ENCODE results near the gene UTS2R. TPM values are rescaled to one million over a fixed set of nuclear protein-coding genes. Genes with fewer than 3 reads are reported as not detected.

Gene UTS2R
- polyA plus RNA-seq, 3 donors = not detected

GRCh38 chr17:82366749-82367148 is 4.8 kb upstream of the UTS2R start:
- no peak overlapping the region for H3K27ac ChIP-seq (ENCODE audit: low read depth in 1 of 2, low read length in 2 of 2)
- no peaks in the 10 kb centered on the region for H3K79me2 ChIP-seq (ENCODE audit: insufficient read depth, low read length)
- peaks cover 0 to 7% of the 10 kb centered on the region in 2 donors for H3K9me3 ChIP-seq (replicated peaks in 1 of 2; ENCODE audit: control insufficient read depth in 1 of 2, insufficient read depth in 1 of 2, low read length in 2 of 2)
- intact Hi-C loops (cut with micrococcal nuclease) = no loop called here
- Mint-ChIP-seq H3K36me3 (no peaks in the 10 kb centered on the region), H3K27me3 (ENCODE audit: low read depth in 3 of 3) (peaks cover 23 to 43% (median 37%) of the 10 kb centered on the region in 3 donors), H3K4me3 (no peak overlapping the region), H3K4me1 (peaks cover 11% of the 10 kb centered on the region), H3K27ac (no peak overlapping the region), H3K9me3 (peaks cover 0 to 9% (median 3%) of the 10 kb centered on the region in 7 donors)
- peaks cover 4 to 13% of the 10 kb centered on the region in 2 donors for H3K4me1 ChIP-seq (ENCODE audit: control insufficient read depth in 1 of 2, insufficient read depth in 2 of 2, low read length in 2 of 2)
- H3K36me3 ChIP-seq (replicated peaks in 1 of 2; ENCODE audit: control insufficient read depth in 1 of 2, insufficient read depth in 2 of 2, low read length in 2 of 2) = no peaks in the 10 kb centered on the region
- no peak overlapping the region for H3K9ac ChIP-seq (ENCODE audit: insufficient read depth, low read length, poor library complexity, severe bottlenecking)
- H3K27me3 ChIP-seq (ENCODE audit: control insufficient read depth in 2 of 2, insufficient read depth in 2 of 2, low read length in 2 of 2) = peaks cover 15 to 25% of the 10 kb centered on the region in 2 donors
- TF ChIP-seq CTCF (IDR thresholded peaks at IDR 0.05) = no peak
- DNase-seq = no peak
- no CpG with 5 or more reads among the region's 7 CpGs for WGBS (ENCODE audit: insufficient coverage)
- no peak overlapping the region for H3K4me2 ChIP-seq (replicated peaks; ENCODE audit: extremely low read depth, low read length, poor library complexity, severe bottlenecking)
- no peaks in the 10 kb centered on the region for H4K20me1 ChIP-seq (ENCODE audit: insufficient read depth, low read length)
- H3K4me3 ChIP-seq (replicated peaks in 1 of 3; ENCODE audit: low read depth in 2 of 3, low read length in 3 of 3) = no peak overlapping the region
- H2AFZ ChIP-seq (ENCODE audit: insufficient read depth, low read depth, low read length, poor library complexity, severe bottlenecking) = no peak overlapping the region

GRCh38 chr17:82367724-82368524 is 3.6 kb upstream of the UTS2R start:
- peaks cover 12% of the 10 kb centered on the region for H3K4me1 Mint-ChIP-seq
- Histone ChIP-seq H3K9ac (ENCODE audit: insufficient read depth, low read length, poor library complexity, severe bottlenecking) (no peak overlapping the region), H4K20me1 (ENCODE audit: insufficient read depth, low read length) (no peaks in the 10 kb centered on the region), H3K79me2 (ENCODE audit: insufficient read depth, low read length) (no peaks in the 10 kb centered on the region), H2AFZ (ENCODE audit: insufficient read depth, low read depth, low read length, poor library complexity, severe bottlenecking) (no peak overlapping the region), H3K27me3 (ENCODE audit: control insufficient read depth in 2 of 2, insufficient read depth in 2 of 2, low read length in 2 of 2) (peaks cover 24 to 36% of the 10 kb centered on the region in 2 donors), H3K4me1 (ENCODE audit: control insufficient read depth in 1 of 2, insufficient read depth in 2 of 2, low read length in 2 of 2) (peaks cover 4 to 13% of the 10 kb centered on the region in 2 donors), H3K4me2 (replicated peaks; ENCODE audit: extremely low read depth, low read length, poor library complexity, severe bottlenecking) (no peak overlapping the region), H3K9me3 (replicated peaks in 1 of 2; ENCODE audit: control insufficient read depth in 1 of 2, insufficient read depth in 1 of 2, low read length in 2 of 2) (peaks cover 0 to 7% of the 10 kb centered on the region in 2 donors), H3K4me3 (replicated peaks in 1 of 3; ENCODE audit: low read depth in 2 of 3, low read length in 3 of 3) (no peak overlapping the region), H3K36me3 (replicated peaks in 1 of 2; ENCODE audit: control insufficient read depth in 1 of 2, insufficient read depth in 2 of 2, low read length in 2 of 2) (no peaks in the 10 kb centered on the region), H3K27ac (ENCODE audit: low read depth in 1 of 2, low read length in 2 of 2) (no peak overlapping the region)
- no peak overlapping the region for H3K4me3 Mint-ChIP-seq
- intact Hi-C loops (cut with micrococcal nuclease) = no loop called here
- H3K27me3 Mint-ChIP-seq (ENCODE audit: low read depth in 3 of 3) = peaks cover 32 to 54% (median 46%) of the 10 kb centered on the region in 3 donors
- no peak overlapping the region for H3K27ac Mint-ChIP-seq
- 100% methylated on average over 1 of the region's 14 CpGs for WGBS (ENCODE audit: insufficient coverage)
- TF ChIP-seq CTCF (IDR thresholded peaks at IDR 0.05) = no peak
- DNase-seq = no peak
- H3K36me3 Mint-ChIP-seq = peaks cover 0 to under 1% of the 10 kb centered on the region in 2 donors
- peaks cover 0 to 11% (median 4%) of the 10 kb centered on the region in 7 donors for H3K9me3 Mint-ChIP-seq

All from CD14-positive monocyte (primary cell).